Measurements from ENCODE around the gene HEPH. TPM values are rescaled to one million over a fixed set of nuclear protein-coding genes. Genes with fewer than 3 reads are reported as not detected.
"Not testable (repeated sequence)": the region's sequence is repeated elsewhere in the genome, so short reads cannot be mapped to it uniquely, and the experiment has no call there.

Gene HEPH, protein sequence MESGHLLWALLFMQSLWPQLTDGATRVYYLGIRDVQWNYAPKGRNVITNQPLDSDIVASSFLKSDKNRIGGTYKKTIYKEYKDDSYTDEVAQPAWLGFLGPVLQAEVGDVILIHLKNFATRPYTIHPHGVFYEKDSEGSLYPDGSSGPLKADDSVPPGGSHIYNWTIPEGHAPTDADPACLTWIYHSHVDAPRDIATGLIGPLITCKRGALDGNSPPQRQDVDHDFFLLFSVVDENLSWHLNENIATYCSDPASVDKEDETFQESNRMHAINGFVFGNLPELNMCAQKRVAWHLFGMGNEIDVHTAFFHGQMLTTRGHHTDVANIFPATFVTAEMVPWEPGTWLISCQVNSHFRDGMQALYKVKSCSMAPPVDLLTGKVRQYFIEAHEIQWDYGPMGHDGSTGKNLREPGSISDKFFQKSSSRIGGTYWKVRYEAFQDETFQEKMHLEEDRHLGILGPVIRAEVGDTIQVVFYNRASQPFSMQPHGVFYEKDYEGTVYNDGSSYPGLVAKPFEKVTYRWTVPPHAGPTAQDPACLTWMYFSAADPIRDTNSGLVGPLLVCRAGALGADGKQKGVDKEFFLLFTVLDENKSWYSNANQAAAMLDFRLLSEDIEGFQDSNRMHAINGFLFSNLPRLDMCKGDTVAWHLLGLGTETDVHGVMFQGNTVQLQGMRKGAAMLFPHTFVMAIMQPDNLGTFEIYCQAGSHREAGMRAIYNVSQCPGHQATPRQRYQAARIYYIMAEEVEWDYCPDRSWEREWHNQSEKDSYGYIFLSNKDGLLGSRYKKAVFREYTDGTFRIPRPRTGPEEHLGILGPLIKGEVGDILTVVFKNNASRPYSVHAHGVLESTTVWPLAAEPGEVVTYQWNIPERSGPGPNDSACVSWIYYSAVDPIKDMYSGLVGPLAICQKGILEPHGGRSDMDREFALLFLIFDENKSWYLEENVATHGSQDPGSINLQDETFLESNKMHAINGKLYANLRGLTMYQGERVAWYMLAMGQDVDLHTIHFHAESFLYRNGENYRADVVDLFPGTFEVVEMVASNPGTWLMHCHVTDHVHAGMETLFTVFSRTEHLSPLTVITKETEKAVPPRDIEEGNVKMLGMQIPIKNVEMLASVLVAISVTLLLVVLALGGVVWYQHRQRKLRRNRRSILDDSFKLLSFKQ
- not detected in 2 replicates for polyA plus RNA-seq (2011; rRNA removed)
- not detected in 2 replicates for polyA plus RNA-seq (2012; cell fraction: cytosol; rRNA removed)
- not detected in 2 replicates for polyA plus RNA-seq (2012; cell fraction: nucleus; rRNA removed)
- 0.08 TPM in 1 of 3 replicates, not detected in the others for polyA plus RNA-seq (2017; fragmentation: RNase III; extraction: RNeasy Plus Mini Kit Qiagen cat#74134 plus additional on column Dnase treatment)
- polyA minus RNA-seq (2011; rRNA and poly(A)+ RNA removed) = 0.21 TPM in 1 of 2 replicates, not detected in the other

DNA sequence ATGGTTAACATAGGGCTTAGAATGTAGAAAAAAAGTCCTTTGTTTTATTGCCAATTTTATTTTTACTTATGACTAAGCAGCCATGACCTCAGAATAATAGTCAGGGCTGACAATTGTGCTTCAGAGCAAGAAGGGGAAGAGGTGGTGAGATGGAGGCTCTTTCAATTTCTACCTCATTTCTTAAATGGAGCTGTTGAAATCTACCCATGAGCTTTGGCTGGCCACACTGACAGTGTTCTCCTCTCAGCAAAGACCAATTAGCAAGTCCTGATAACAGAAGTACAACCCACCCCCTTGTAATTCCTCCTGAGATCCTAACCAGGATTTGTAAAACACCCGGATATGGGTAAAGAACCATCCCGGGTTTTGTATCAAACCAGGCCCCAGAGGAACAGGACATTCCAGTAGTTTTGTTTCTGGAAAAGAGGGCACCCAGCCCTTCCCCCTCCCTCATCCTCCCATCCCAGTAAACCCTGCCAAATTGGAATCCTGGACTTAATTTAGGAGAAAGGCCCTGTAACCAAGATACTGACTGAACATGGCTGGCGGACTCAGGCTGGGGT is at the start of gene HEPH:
HEPH (plus strand) TSS at position 399 of the 563 bp plus-strand sequence. CDS start 6,324 bp downstream, outside the sequence.
- FAIRE-seq = no peak

DNA sequence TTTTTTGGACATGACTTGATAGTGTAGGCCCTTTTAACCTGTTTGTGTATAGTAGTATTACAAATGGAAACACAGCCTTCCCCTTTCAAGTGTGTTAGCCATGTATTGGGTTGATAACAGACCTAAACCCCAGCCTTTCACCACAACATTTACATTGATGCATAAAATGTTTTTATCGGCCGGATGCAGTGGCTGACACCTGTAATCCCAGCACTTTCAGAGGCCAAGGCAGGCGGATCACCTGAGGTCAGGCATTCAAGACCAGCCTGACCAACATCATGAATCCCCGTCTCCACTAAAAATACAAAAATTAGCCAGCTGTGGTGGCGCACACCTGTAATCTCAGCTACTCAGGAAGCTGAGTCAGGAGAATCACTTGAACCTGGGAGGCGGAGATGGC is 45.3 kb upstream of the HEPH start:
- not testable (repeated sequence) for FAIRE-seq
- WGBS (ENCODE audit: missing lambda C conversion rate) = 66% methylated on average over 4 of the region's 6 CpGs

More for the DNA sequence above, at the start of gene HEPH:
- Histone ChIP-seq H3K9me3 (no peaks in the 10 kb centered on the region), H3K4me2 (no peak within 1 kb of the TSS), H3K4me1 (no peaks in the 10 kb centered on the region), H3K27ac (no peak within 1 kb of the TSS), H3K4me3 (no peak within 1 kb of the TSS)
- POLR2A ChIA-PET = no interaction called here
- CTCF ChIA-PET = no interaction called here
- 10% methylated on average over 3 of the region's 3 CpGs for WGBS (ENCODE audit: missing lambda C conversion rate)
- TF ChIP-seq CHD2 (IDR thresholded peaks at IDR 0.05; ENCODE audit: low read length, partially characterized antibody) = no peak
- no peak for TF ChIP-seq TP53 (CRISPR knock-in tag; IDR thresholded peaks at IDR 0.05)
- TF ChIP-seq MAZ (IDR thresholded peaks at IDR 0.05; ENCODE audit: borderline replicate concordance, low read depth, low read length) = no peak
- no peak for TF ChIP-seq CBX8 (IDR thresholded peaks at IDR 0.05)
- no peak for TF ChIP-seq CBX2 (IDR thresholded peaks at IDR 0.05; ENCODE audit: borderline replicate concordance, low read depth)
- no peak for TF ChIP-seq MYC (IDR thresholded peaks at IDR 0.05; ENCODE audit: borderline replicate concordance, low read length)
- TF ChIP-seq, protein P1, sequence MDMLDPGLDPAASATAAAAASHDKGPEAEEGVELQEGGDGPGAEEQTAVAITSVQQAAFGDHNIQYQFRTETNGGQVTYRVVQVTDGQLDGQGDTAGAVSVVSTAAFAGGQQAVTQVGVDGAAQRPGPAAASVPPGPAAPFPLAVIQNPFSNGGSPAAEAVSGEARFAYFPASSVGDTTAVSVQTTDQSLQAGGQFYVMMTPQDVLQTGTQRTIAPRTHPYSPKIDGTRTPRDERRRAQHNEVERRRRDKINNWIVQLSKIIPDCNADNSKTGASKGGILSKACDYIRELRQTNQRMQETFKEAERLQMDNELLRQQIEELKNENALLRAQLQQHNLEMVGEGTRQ (IDR thresholded peaks at IDR 0.05) = no peak
- TF ChIP-seq NR3C1 (IDR thresholded peaks at IDR 0.05) = no peak
- no peak for TF ChIP-seq RFX5 (IDR thresholded peaks at IDR 0.05)
- no peak for TF ChIP-seq POLR2AphosphoS2 (conservative IDR thresholded peaks at IDR 0.05; ENCODE audit: low read length)
- no peak for TF ChIP-seq SREBF2 (IDR thresholded peaks at IDR 0.05)
- no peak for TF ChIP-seq ESRRA (IDR thresholded peaks at IDR 0.05; ENCODE audit: borderline replicate concordance, low read length)
- TF ChIP-seq, protein P2, sequence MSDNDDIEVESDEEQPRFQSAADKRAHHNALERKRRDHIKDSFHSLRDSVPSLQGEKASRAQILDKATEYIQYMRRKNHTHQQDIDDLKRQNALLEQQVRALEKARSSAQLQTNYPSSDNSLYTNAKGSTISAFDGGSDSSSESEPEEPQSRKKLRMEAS (IDR thresholded peaks at IDR 0.05) = no peak
- no peak for TF ChIP-seq FOSB (CRISPR knock-in tag; IDR thresholded peaks at IDR 0.05)
- DNase-seq (ENCODE audit: low read depth in 1 of 2, low spot score in 1 of 2) (no peak), ATAC-seq (no peak)

DNA sequence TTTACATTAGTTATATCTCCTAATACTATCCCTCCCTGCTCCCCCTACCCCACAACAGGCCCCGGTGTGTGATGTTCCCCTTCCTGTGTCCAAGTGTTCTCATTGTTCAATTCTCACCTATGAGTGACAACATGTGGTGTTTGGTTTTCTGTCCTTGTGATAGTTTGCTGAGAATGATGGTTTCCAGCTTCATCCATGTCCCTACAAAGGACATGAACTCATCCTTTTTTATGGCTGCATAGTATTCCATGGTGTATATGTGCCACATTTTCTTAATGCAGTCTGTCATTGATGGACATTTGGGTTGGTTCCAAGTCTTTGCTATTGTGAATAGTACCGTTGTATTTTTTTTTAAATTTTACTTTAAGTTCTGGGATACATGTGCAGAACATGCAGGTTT is 42.7 kb upstream of the HEPH start:
- H3K4me3 ChIP-seq; POLR2A ChIA-PET; FAIRE-seq; H3K4me2 ChIP-seq; H3K4me1 ChIP-seq; H3K27ac ChIP-seq; CTCF ChIA-PET; DNase-seq (ENCODE audit: low read depth in 1 of 2, low spot score in 1 of 2); ATAC-seq; H3K9me3 ChIP-seq: not testable (repeated sequence)
- 8% methylated on average over 2 of the region's 2 CpGs for WGBS (ENCODE audit: missing lambda C conversion rate)

More for the DNA sequence above, 45.3 kb upstream of the HEPH start:
- H3K27ac ChIP-seq; DNase-seq (ENCODE audit: low read depth in 1 of 2, low spot score in 1 of 2); POLR2A ChIA-PET; CTCF ChIA-PET; H3K9me3 ChIP-seq; H3K4me1 ChIP-seq; H3K4me3 ChIP-seq; H3K4me2 ChIP-seq; ATAC-seq: not testable (repeated sequence)

DNA sequence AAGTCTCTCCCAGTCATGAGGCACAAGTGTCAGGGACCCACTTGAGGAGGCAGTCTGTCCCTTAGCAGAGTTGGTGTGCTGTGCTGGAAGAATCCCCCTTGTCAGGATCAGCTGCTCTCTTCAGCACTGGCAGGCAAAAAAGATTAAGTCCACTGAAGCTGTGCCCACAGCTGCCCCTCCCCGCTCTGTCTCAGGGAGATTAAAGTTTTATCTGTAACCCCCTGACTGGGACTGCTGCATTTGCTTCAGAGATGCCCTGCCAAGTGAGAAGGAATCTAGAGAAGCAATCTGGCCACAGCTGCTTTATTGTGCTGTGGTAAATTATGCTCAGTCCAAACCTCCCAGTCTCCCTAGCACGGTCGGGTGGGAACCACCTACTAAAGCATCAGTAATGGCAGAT is 37.4 kb upstream of the HEPH start:
- H3K4me3 ChIP-seq = no peak overlapping the region
- H3K27ac ChIP-seq = no peak overlapping the region
- FAIRE-seq (no peak), ATAC-seq (no peak), DNase-seq (ENCODE audit: low read depth in 1 of 2, low spot score in 1 of 2) (no peak)
- ChIA-PET CTCF (no interaction called here), POLR2A (no interaction called here)
- no peaks in the 10 kb centered on the region for H3K4me1 ChIP-seq
- H3K9me3 ChIP-seq = no peaks in the 10 kb centered on the region
- no peak overlapping the region for H3K4me2 ChIP-seq
- 0% methylated on average over 1 of the region's 3 CpGs for WGBS (ENCODE audit: missing lambda C conversion rate)
- TF ChIP-seq, protein P2 (IDR thresholded peaks at IDR 0.05) = no peak
- no peak for TF ChIP-seq HOXB5 (CRISPR knock-in tag; IDR thresholded peaks at IDR 0.05)
- no peak for TF ChIP-seq ESRRA (IDR thresholded peaks at IDR 0.05; ENCODE audit: borderline replicate concordance, low read length)
- TF ChIP-seq POLR2A (IDR thresholded peaks at IDR 0.05; ENCODE audit: low read length) = no peak
- TF ChIP-seq TFCP2L1 (CRISPR knock-in tag; IDR thresholded peaks at IDR 0.05) = no peak
- TF ChIP-seq, protein P3, sequence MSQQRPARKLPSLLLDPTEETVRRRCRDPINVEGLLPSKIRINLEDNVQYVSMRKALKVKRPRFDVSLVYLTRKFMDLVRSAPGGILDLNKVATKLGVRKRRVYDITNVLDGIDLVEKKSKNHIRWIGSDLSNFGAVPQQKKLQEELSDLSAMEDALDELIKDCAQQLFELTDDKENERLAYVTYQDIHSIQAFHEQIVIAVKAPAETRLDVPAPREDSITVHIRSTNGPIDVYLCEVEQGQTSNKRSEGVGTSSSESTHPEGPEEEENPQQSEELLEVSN (IDR thresholded peaks at IDR 0.05; ENCODE audit: borderline replicate concordance, low read depth) = no peak
- TF ChIP-seq, protein P1 (IDR thresholded peaks at IDR 0.05) = no peak
- no peak for TF ChIP-seq ZC3H11A (IDR thresholded peaks at IDR 0.05)
- no peak for TF ChIP-seq ZNF302 (CRISPR knock-in tag; IDR thresholded peaks at IDR 0.05)
- TF ChIP-seq CHD4 (IDR thresholded peaks at IDR 0.05; ENCODE audit: borderline replicate concordance) = no peak
- no peak for TF ChIP-seq HOXA7 (CRISPR knock-in tag; IDR thresholded peaks at IDR 0.05)
- no peak for TF ChIP-seq BHLHE40 (IDR thresholded peaks at IDR 0.05; ENCODE audit: low read depth, low read length)
- TF ChIP-seq KDM1A (IDR thresholded peaks at IDR 0.05; ENCODE audit: low read depth) = no peak

Measured in A549 (cell line).